Measurements from ENCODE around the gene AQP1. TPM values are rescaled to one million over a fixed set of nuclear protein-coding genes. Genes with fewer than 3 reads are reported as not detected.

Gene AQP1
- total RNA-seq, 4 donors from 2014 or later, result 81.9 to 149 (median 113) TPM

DNA sequence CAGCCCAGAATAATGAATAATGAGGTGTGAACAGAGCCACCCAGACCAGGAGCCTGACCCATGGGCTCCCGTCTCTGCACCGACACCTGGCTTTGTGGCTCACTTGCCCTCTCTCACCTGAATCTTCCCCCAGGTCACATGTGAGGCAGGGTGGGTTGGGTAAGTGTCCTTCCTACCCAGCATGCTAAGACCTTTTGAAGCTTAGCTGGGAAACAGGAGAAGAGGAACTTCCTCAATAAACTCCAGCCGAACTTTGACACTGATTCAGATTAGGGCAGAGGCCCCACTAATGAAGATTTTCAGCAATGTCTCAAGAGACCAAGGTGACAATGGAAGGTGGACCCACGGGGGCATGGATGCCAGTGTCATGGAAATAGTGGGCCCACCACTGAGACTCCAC, 46.6 kb upstream of the AQP1 start:
- intact Hi-C loops (cut with DNase I; ENCODE audit: low total_unique reads), result no loop called here
- Histone ChIP-seq H3K36me3 (no peaks in the 10 kb centered on the region), H3K27ac (no peak overlapping the region), H3K27me3 (no peaks in the 10 kb centered on the region), H3K9me3 (no peaks in the 10 kb centered on the region), H3K4me3 (no peak overlapping the region), H3K4me1 (peaks cover 0 to 23% of the 10 kb centered on the region in 2 donors)
- ATAC-seq (no peak), DNase-seq (no peak)
- no peak for TF ChIP-seq POLR2A (IDR thresholded peaks at IDR 0.05)
- TF ChIP-seq, protein P1, sequence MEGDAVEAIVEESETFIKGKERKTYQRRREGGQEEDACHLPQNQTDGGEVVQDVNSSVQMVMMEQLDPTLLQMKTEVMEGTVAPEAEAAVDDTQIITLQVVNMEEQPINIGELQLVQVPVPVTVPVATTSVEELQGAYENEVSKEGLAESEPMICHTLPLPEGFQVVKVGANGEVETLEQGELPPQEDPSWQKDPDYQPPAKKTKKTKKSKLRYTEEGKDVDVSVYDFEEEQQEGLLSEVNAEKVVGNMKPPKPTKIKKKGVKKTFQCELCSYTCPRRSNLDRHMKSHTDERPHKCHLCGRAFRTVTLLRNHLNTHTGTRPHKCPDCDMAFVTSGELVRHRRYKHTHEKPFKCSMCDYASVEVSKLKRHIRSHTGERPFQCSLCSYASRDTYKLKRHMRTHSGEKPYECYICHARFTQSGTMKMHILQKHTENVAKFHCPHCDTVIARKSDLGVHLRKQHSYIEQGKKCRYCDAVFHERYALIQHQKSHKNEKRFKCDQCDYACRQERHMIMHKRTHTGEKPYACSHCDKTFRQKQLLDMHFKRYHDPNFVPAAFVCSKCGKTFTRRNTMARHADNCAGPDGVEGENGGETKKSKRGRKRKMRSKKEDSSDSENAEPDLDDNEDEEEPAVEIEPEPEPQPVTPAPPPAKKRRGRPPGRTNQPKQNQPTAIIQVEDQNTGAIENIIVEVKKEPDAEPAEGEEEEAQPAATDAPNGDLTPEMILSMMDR (IDR thresholded peaks at IDR 0.05 in 4 of 5, conservative IDR thresholded peaks at IDR 0.05 in 1 of 5), result no peak
- in situ Hi-C loops (cut with MboI; ENCODE audit: low sequenced_read_pairs in 4 of 4), result no loop called here

DNA sequence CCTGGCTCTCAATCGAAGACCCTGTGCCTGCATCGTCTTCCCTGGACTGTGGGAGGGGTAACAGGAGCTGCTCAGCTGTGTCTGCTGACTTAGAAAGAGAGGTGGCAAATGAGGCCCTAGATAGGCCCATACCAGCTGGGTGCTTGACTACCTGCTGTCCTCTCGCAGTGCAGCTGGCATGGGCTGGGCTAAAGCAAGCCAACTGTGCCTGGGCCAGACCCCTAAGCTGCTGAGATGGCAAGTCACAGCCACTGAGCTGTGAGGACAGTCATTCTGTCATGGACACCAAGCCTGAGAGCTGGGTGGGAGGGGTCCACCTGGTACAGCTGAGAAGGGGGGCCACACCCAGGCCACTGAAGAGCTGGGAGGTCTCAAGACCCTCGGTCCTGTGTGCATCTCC, 45.8 kb upstream of the AQP1 start:
- TF ChIP-seq, protein P1 (IDR thresholded peaks at IDR 0.05 in 4 of 5, conservative IDR thresholded peaks at IDR 0.05 in 1 of 5), result no peak
- no peak for TF ChIP-seq POLR2A (IDR thresholded peaks at IDR 0.05)
- no peaks in the 10 kb centered on the region for H3K27me3 ChIP-seq
- in situ Hi-C loops (cut with MboI; ENCODE audit: low sequenced_read_pairs in 4 of 4), result no loop called here
- no peak overlapping the region for H3K27ac ChIP-seq
- no peak for ATAC-seq
- no peak for DNase-seq
- H3K9me3 ChIP-seq, result no peaks in the 10 kb centered on the region
- H3K4me1 ChIP-seq, result peaks cover 0 to 23% of the 10 kb centered on the region in 2 donors
- no peak overlapping the region for H3K4me3 ChIP-seq
- intact Hi-C loops (cut with DNase I; ENCODE audit: low total_unique reads), result no loop called here
- H3K36me3 ChIP-seq, result no peaks in the 10 kb centered on the region

DNA sequence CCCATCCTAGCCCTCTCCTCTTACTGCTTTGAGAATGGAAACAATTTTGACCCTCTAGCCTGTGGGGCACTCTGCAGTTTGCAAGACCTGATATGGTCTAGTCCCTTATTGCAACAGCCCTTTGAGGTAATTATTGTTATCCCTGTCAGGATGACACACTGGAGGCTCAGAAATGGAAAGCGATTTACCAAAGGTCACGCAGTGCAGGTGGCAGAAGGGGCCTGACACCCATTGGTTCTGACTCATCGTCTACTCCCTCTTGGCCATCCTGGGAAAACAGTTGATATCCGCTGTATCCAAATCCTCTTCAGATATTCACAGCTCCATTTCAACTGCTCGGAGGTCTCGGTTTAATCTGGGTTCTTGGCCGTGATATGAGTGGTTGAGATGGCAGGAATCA, 44.7 kb upstream of the AQP1 start:
- Histone ChIP-seq H3K4me3 (no peak overlapping the region), H3K4me1 (peaks cover 0 to 23% of the 10 kb centered on the region in 2 donors), H3K27ac (peak overlapping the region in 2 of 4 donors; percentile 12 to 40), H3K36me3 (no peaks in the 10 kb centered on the region), H3K9me3 (no peaks in the 10 kb centered on the region), H3K27me3 (no peaks in the 10 kb centered on the region)
- ATAC-seq (no peak), DNase-seq (no peak)
- in situ Hi-C loops (cut with MboI; ENCODE audit: low sequenced_read_pairs in 4 of 4), result no loop called here
- intact Hi-C loops (cut with DNase I; ENCODE audit: low total_unique reads), result no loop called here
- no peak for TF ChIP-seq POLR2A (IDR thresholded peaks at IDR 0.05)
- TF ChIP-seq, protein P1 (IDR thresholded peaks at IDR 0.05 in 4 of 5, conservative IDR thresholded peaks at IDR 0.05 in 1 of 5), result no peak

DNA sequence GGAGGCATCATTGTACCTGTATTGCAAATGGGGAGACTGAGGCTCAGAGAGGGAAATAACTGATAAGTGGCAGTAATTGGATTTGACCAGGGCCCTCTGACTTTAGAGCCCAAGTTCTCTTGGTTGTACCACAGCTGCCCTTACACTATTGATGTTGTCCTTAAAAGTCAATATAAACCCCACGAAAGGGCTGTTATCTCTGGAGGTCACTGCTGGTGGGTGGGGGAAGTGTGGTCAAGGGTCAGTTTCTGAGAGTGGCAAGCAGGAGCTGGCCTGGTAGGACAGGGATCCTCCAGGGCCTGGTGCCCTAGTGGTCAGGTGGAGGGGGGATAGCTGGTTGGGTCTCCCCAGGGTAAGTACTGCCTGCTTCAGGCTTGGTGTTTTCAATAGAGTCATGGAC, 44.2 kb upstream of the AQP1 start:
- Histone ChIP-seq H3K9me3 (no peaks in the 10 kb centered on the region), H3K4me3 (no peak overlapping the region), H3K27me3 (no peaks in the 10 kb centered on the region), H3K4me1 (peaks cover 0 to 23% of the 10 kb centered on the region in 2 donors), H3K36me3 (no peaks in the 10 kb centered on the region), H3K27ac (peak overlapping the region in 2 of 4 donors; percentile 12 to 40)
- TF ChIP-seq, protein P1 (IDR thresholded peaks at IDR 0.05 in 4 of 5, conservative IDR thresholded peaks at IDR 0.05 in 1 of 5), result no peak
- TF ChIP-seq POLR2A (IDR thresholded peaks at IDR 0.05), result no peak
- no peak for ATAC-seq
- intact Hi-C loops (cut with DNase I; ENCODE audit: low total_unique reads) (no loop called here), in situ Hi-C loops (cut with MboI; ENCODE audit: low sequenced_read_pairs in 4 of 4) (no loop called here)
- DNase-seq, result no peak

Measured in gastrocnemius medialis (tissue), 4 donors.